HG03097 (cell line): Measurements from ENCODE around the gene YJEFN3.

Experiments
- ATAC-seq: cut with Tn5 transposase; IDR thresholded peaks from one replicate; pipeline ENCODE4 v1.9.1; 2021; ENCODE audit not compliant: unreplicated experiment, low FRiP score

The YJEFN3 gene

GRCh38 chr19:19495614-19496603 is 32.8 kb upstream of the YJEFN3 start:
- no peak for ATAC-seq

- no peak for ATAC-seq
Measured at GRCh38 chr19:19498255-19498991, 30.3 kb upstream of the YJEFN3 start.

GRCh38 chr19:19499272-19499995 is 29.3 kb upstream of the YJEFN3 start:
- no peak for ATAC-seq

DNA sequence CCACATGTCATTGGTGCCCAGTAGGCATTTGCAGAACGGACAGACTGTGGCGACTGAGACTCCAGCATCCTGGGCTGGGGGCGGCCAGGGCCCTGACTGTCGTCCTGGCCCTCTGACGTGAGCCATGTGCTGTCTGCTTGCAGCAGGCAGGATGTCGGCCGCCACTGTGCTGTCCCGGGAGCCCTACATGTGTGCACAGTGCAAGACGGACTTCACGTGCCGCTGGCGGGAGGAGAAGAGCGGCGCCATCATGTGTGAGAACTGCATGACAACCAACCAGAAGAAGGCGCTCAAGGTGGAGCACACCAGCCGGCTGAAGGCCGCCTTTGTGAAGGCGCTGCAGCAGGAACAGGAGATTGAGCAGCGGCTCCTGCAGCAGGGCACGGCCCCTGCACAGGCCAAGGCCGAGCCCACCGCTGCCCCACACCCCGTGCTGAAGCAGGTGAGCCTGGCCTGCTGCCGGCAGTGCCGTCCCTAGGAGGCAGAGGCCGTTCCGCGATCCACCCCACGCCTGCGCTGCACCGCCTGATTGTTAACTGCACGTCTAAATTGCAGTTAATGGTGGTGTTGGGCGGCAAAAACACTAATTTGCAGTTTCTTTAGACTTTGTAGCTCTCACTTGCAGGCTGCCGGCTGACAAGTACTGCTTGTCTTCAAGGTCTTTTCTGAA is 27.6 kb upstream of the YJEFN3 start:
- ATAC-seq: no peak

GRCh38 chr19:19501798-19502197 is 26.9 kb upstream of the YJEFN3 start:
- ATAC-seq: no peak

GRCh38 chr19:19502281-19502680 is 26.4 kb upstream of the YJEFN3 start:
- no peak for ATAC-seq

GRCh38 chr19:19502808-19503602 is 25.7 kb upstream of the YJEFN3 start:
- ATAC-seq: no peak

- ATAC-seq: no peak
Measured at GRCh38 chr19:19504754-19505668, 23.7 kb upstream of the YJEFN3 start.

DNA sequence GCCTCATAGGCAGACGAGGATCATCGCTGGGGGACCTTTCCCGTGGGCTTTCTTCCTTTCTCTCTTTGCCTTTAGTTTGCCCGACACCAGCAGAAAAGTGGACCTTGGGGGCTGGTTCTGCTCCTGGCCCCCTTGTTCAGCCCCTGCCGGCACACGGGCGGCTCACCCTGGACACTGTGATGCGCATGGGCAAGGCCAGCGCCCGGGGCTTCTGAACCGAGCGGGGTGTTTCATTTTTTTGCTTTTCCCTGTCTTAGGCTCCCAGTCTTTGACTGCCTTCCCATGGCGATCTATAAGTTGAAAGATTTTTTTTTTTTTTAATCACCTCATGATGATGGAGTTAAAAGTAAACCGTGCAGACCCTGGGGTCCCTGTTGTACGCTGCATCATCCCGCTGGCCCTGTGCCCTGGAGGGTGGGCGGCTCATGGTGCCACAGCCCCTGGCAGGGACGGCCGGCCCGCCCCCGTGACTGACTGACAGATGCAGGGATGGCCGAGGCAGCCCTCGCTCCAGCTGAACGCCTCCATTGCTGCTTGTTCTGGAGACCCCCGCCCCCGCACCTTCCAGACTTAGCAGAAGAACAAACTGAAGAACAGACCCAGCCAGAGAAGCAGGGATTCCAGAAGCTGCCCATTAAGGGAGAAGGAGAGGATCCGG is 22.9 kb upstream of the YJEFN3 start:
- ATAC-seq: no peak

GRCh38 chr19:19506592-19506991 is 22.1 kb upstream of the YJEFN3 start:
- no peak for ATAC-seq

DNA sequence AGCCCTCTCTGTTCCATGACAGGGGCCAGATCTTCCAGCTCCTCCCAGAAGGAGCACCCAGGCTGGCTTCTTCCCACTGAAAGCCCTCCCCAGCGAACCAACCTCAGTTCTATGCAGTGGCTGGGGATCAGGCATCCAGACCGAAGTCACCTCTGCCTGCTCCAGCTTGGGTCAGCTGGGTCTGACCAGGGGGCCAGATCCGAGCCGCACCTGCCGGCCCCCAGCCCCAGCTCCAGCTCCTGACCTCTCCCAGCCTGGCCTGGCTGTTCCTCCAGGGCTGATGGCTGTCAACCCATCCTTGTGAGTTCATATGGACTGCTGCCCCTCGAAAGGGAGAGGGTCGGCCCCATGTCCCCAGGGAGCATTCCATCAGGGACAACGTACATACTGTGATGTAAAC is 21.4 kb upstream of the YJEFN3 start:
- ATAC-seq: no peak

DNA sequence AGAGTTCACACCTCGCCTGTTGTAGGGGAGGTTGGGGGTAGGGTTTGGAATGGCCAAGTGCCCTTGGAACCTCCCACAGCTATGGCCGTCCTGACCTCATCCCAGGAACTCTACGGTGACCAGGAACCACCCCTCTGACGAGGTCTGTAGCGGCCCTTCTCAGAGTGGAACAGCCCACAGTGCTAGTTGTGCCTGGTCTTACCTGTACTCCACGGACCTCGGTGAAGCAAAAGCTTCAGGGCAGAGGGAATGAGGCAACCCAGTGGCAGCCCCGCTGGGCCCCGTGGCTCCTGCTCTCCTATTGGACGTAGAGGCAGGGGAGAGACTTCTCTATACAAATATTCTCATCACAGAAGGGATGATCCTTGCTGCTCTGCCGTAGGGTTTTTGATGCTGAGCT is 20.5 kb upstream of the YJEFN3 start:
- ATAC-seq: no peak

GRCh38 chr19:19510432-19510831 is 18.3 kb upstream of the YJEFN3 start:
- ATAC-seq: no peak

GRCh38 chr19:19513682-19514081 is 15.0 kb upstream of the YJEFN3 start:
- no peak for ATAC-seq

DNA sequence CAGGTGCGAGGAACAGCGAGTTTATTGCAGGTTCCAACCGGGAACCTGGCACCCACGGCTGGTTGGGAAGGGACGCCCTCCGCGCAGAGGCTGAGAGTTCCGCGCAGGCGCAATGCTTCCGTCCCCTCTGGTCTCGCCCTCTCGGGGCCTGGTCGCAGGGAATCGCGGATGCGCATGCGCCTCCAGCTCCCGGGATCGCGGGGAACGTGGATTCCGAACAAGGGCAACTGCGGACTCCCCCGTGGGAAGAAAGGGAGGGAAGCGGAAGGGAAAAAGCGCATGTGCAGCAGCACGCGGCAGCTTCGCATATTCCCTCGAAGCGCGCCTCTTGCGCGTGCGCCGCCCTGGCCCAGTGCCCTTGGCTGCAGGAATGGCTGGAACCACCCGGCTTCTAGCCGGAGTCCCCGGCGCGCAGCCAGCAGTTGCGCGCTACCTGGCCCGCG is 14.5 kb upstream of the YJEFN3 start:
- ATAC-seq: no peak

GRCh38 chr19:19514881-19515641 is 13.7 kb upstream of the YJEFN3 start, which contains the start of gene TSSK6:
TSS of gene TSSK6 (minus strand) at chr19:19515548. CDS start at chr19:19515427, 121 bp downstream.
- ATAC-seq: no peak
